T-helper 2 cell treated with Interferon-gamma antibody and Interleukin-4, amounts not matched to agents 5 μg/mL and 100 μg/mL, for 36 hours (primary cell): ENCODE results near the gene SPATA18.

Experiments used
- DNase-seq: peaks from one replicate; pipeline ENCODE4 v3.0.0; 2021; ENCODE audit warnings: low spot score
- H3K27ac Mint-ChIP-seq: one replicate; pipeline ENCODE4 v1.8.0; 2021; ENCODE audit warnings: mild to moderate bottlenecking, mixed read lengths
- H3K27me3 Mint-ChIP-seq: one replicate; pipeline ENCODE4 v1.8.0; 2021; ENCODE audit warnings: low read depth, mixed read lengths
- H3K36me3 Mint-ChIP-seq: one replicate; pipeline ENCODE4 v1.8.0; 2021; ENCODE audit warnings: low read depth, mixed read lengths
- H3K4me1 Mint-ChIP-seq: one replicate; pipeline ENCODE4 v1.8.0; 2021; ENCODE audit warnings: low read depth, mixed read lengths
- H3K4me3 Mint-ChIP-seq: one replicate; pipeline ENCODE4 v1.8.0; 2022; ENCODE audit warnings: mild to moderate bottlenecking, moderate library complexity, mixed read lengths
- H3K9me3 Mint-ChIP-seq: one replicate; pipeline ENCODE4 v1.8.0; 2021; ENCODE audit warnings: mixed read lengths

The SPATA18 gene

GRCh38 chr4:52144372-52144771 lies 93.3 kb downstream of the SPATA18 start:
- Mint-ChIP-seq H3K4me3 (no peak overlapping the region), H3K27me3 (no peaks in the 10 kb centered on the region), H3K27ac (no peak overlapping the region), H3K9me3 (no peaks in the 10 kb centered on the region), H3K36me3 (no peaks in the 10 kb centered on the region), H3K4me1 (no peaks in the 10 kb centered on the region)
- DNase-seq: no peak
